MM.1S (cell line): ENCODE data around the gene SURF2.
"Not testable (repeated sequence)": the region's sequence is repeated elsewhere in the genome, so short reads cannot be mapped to it uniquely, and the experiment has no call there.

Experiments used
- CTCF ChIP-seq: fragments of 300-600 bp; sonication (generic); IDR thresholded peaks from 2 replicates; pipeline ENCODE4 v1.5.1; 2016; ENCODE audit warnings: antibody characterized with exemption, low read length, mixed read lengths
- EZH2 ChIP-seq: fragments of 300-600 bp; sonication (generic); optimal IDR thresholded peaks from 2 replicates; pipeline ENCODE3; 2017; ENCODE audit warnings: low read depth, mild to moderate bottlenecking, antibody characterized with exemption, low read length, mixed read lengths

GRCh38 chr9:133329306-133330156 lies 26.8 kb upstream of the SURF2 start:
- peak; percentile 29 for TF ChIP-seq CTCF
- TF ChIP-seq EZH2, result not testable (repeated sequence)
